K562 (cell line): ENCODE measurements around the gene DNAJC8. TPM values are rescaled to one million over a fixed set of nuclear protein-coding genes. Genes with fewer than 3 reads are reported as not detected.

ENCODE experiments used
- ATAC-seq: fragments of 200-7000 bp; cut with Tn5 transposase; 3 replicates; pipeline ENCODE4 v1.9.1; 2020; ENCODE audit warnings: moderate library complexity
- BruUV-seq: library from RNA; stranded (reverse); fragments of 400-500 nt; replicated peaks from 2 replicates; lab custom pipeline; 2021; lab: Mats Ljungman, UMichigan
- CTCF ChIA-PET: fragments of 300-600 bp; formaldehyde crosslinking; extraction: SDS; loops from one replicate; lab custom pipeline; 2021; ENCODE audit warnings: low intra/inter-chr PET ratio; lab: Yijun Ruan, JAX
- POLR2A ChIA-PET: fragments of 300-600, 350-650 bp; sonication (Branson Sonifier 250); formaldehyde crosslinking; extraction: SDS; loops from one replicate; lab custom pipeline; 2021; ENCODE audit warnings: antibody characterized with exemption, inconsistent platforms; lab: Yijun Ruan, JAX
- DNase-seq, 4 experiments: peaks; one replicate each; pipeline versions ENCODE4 v3.0.0 to v3.0.0-alpha.2; 2011 to 2018; ENCODE audit warnings: low spot score in 3 of 4, mixed read lengths in 3 of 4; ENCODE audit errors: extremely low read depth in 1 of 4
- FAIRE-seq: peaks from 2 replicates; lab custom pipeline; 2011; peaks lifted over from hg19 to GRCh38; lab: Jason Lieb, UNC
- H2AFZ ChIP-seq: 2 replicates; pipeline ENCODE4 v1.6.0; 2011; ENCODE audit warnings: low read depth, low read length, control low read depth, inconsistent platforms
- H3K27ac ChIP-seq: fragments of 200-600 bp; 3 replicates; pipeline ENCODE4 v1.8.0; 2011; ENCODE audit warnings: low read depth, mild to moderate bottlenecking, control low read depth, inconsistent platforms, low read length, moderate library complexity, mixed read lengths; ENCODE audit errors: extremely low read depth
- H3K27me3 ChIP-seq, 2 experiments: fragments of 300-600 bp in 1 of 2; 2 replicates in 1 of 2; 3 replicates in 1 of 2; pipeline versions ENCODE4 v1.6.0 to v1.8.0; 2011; ENCODE audit warnings: inconsistent platforms in 2 of 2, low read length in 2 of 2, mild to moderate bottlenecking in 1 of 2, mixed read lengths in 1 of 2, moderate library complexity in 1 of 2; ENCODE audit not compliant: control insufficient read depth in 2 of 2, insufficient read depth in 2 of 2
- H3K36me3 ChIP-seq: fragments of 300-600 bp; 3 replicates; pipeline ENCODE4 v1.8.0; 2011; ENCODE audit warnings: mild to moderate bottlenecking, low read length, inconsistent platforms; ENCODE audit not compliant: control insufficient read depth, insufficient read depth
- H3K4me1 ChIP-seq, 2 experiments: fragments of 200-600 bp in 1 of 2; replicated peaks in 1 of 2; 2 replicates in 1 of 2; 3 replicates in 1 of 2; pipeline versions ENCODE4 v1.5.1 to v1.8.0; 2011; ENCODE audit warnings: inconsistent platforms in 2 of 2, low read length in 2 of 2, mild to moderate bottlenecking in 1 of 2, mixed read lengths in 1 of 2, moderate library complexity in 1 of 2; ENCODE audit not compliant: control insufficient read depth in 2 of 2, insufficient read depth in 2 of 2
- H3K4me2 ChIP-seq: 2 replicates; pipeline ENCODE4 v1.6.1; 2011; ENCODE audit warnings: low read length, control low read depth, inconsistent platforms, mixed read lengths; ENCODE audit not compliant: insufficient read depth
- H3K4me3 ChIP-seq: fragments of 200-600 bp; sonication (generic), shearing (Covaris generic); 2 replicates; pipeline ENCODE4 v1.5.1; 2016; ENCODE audit warnings: control low read depth, inconsistent platforms
- H3K79me2 ChIP-seq: fragments of 200-600 bp; 3 replicates; pipeline ENCODE4 v1.8.0; 2011; ENCODE audit warnings: low read length, inconsistent platforms; ENCODE audit not compliant: control insufficient read depth, insufficient read depth
- H3K9ac ChIP-seq, 2 experiments: 2 replicates each; pipeline versions ENCODE4 v1.6.0 to v1.6.1; 2011; ENCODE audit warnings: low read depth in 2 of 2, low read length in 2 of 2, control low read depth in 1 of 2, inconsistent platforms in 1 of 2, mild to moderate bottlenecking in 1 of 2, mixed read lengths in 1 of 2; ENCODE audit not compliant: insufficient read depth in 1 of 2
- H3K9me1 ChIP-seq: one replicate; pipeline ENCODE4 v1.6.0; 2011; ENCODE audit warnings: inconsistent platforms, mild to moderate bottlenecking, low read length, moderate library complexity; ENCODE audit not compliant: control insufficient read depth, insufficient read depth
- H3K9me3 ChIP-seq: replicated peaks from 2 replicates; pipeline ENCODE4 v1.5.1; 2011; ENCODE audit warnings: low read depth, low read length, inconsistent platforms; ENCODE audit not compliant: control insufficient read depth, insufficient read depth
- H4K20me1 ChIP-seq: replicated peaks from 2 replicates; pipeline ENCODE4 v1.6.1; 2011; ENCODE audit warnings: low read length, inconsistent platforms, mixed read lengths; ENCODE audit not compliant: control insufficient read depth, insufficient read depth
- ZNF121 ChIP-seq: sonication (generic); formaldehyde crosslinking; conservative IDR thresholded peaks from 2 replicates; pipeline ENCODE4 v1.8.0; 2022; ENCODE audit warnings: missing genetic modification reagents
- WGBS: fragments of 100-300 bp; shearing (Covaris generic); methylation state at CpG from one replicate; pipeline ENCODE4 v1.1.6; 2016; ENCODE audit warnings: low coverage, mixed read lengths; ENCODE audit not compliant: insufficient coverage; ENCODE audit errors: missing lambda C conversion rate; 5-methylcytosine and 5-hydroxymethylcytosine counted together
- in situ Hi-C: fragments of 300-500 bp; cut with MboI; formaldehyde crosslinking; loops from 4 replicates; pipeline ENCODE4 v1.15.0; 2018; ENCODE audit warnings: inconsistent platforms, mixed read lengths
- intact Hi-C: fragments of 100-400 bp; cut with micrococcal nuclease; formaldehyde crosslinking; loops from 2 replicates; pipeline ENCODE4 v1.14.2; 2022
- polyA plus RNA-seq, 8 experiments: library from polyadenylated mRNA; depleted of rRNA in 4 of 8; stranded (reverse) in 5 of 8; unstranded in 3 of 8; fragments of >200 nt; fragmentation: Nextera tagmentation in 2 of 8; fragmentation: Illumina TruSeq in 1 of 8; extraction: Ambion mirVana in 2 of 8; extraction: Trizol in 1 of 8; gene quantifications; 2 replicates each; pipeline versions ENCODE4 v1.2.1 to v1.2.3, GENCODE V29; 2011 to 2014; ENCODE audit warnings: inconsistent platforms in 1 of 8, missing spikeins in 1 of 8
- total RNA-seq, 7 experiments: library from RNA; depleted of rRNA in 6 of 7; stranded (reverse); fragments of >200 nt in 6 of 7; fragmentation: Illumina TruSeq in 2 of 7; extraction: Trizol in 2 of 7; gene quantifications; 2 replicates each; pipeline versions ENCODE4 v1.2.1 to v1.2.3, GENCODE V29; 2011 to 2021; ENCODE audit warnings: low replicate concordance in 1 of 7
- TF ChIP-seq, protein P1 (sequence below): fragments of 250-450 bp; sonication (Bioruptor Pico); IDR thresholded peaks from 2 replicates; pipeline ENCODE4 v1.8.0; 2021; ENCODE audit warnings: moderate library complexity, mild to moderate bottlenecking, inconsistent platforms

DNAJC8 gene
- total and polyA plus RNA-seq, 9 of the 15 experiments (the other 6 are each of a cell fraction or from before 2014, with no cell fraction given): 143 to 508 (median 209) TPM

- FAIRE-seq: peak; percentile 11
- CTCF ChIA-PET: no interaction called here
- H3K4me1 ChIP-seq: peaks cover 5 to 12% of the 10 kb centered on the region in 2 experiments
Measured at GRCh38 chr1:28178690-28179485, 53.9 kb downstream of the DNAJC8 start.

More at GRCh38 chr1:28178690-28179485, 53.9 kb downstream of the DNAJC8 start:
- DNase-seq: no peak
- Histone ChIP-seq H3K9me3 (no peaks in the 10 kb centered on the region), H3K4me3 (no peak overlapping the region), H3K36me3 (no peaks in the 10 kb centered on the region), H3K4me2 (no peak overlapping the region), H3K9me1 (no peaks in the 10 kb centered on the region), H3K9ac (peak overlapping the region in 1 of 2 experiments; percentile 14; a peak in 2 of 4 replicates), H3K27me3 (peaks cover 0 to 4% of the 10 kb centered on the region in 2 experiments; a peak in 2 of 5 replicates), H3K27ac (no peak overlapping the region), H2AFZ (no peak overlapping the region), H3K79me2 (no peaks in the 10 kb centered on the region), H4K20me1 (no peaks in the 10 kb centered on the region)
- no peak for ATAC-seq
- TF ChIP-seq, protein P1, sequence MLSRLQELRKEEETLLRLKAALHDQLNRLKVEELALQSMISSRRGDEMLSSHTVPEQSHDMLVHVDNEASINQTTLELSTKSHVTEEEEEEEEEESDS (CRISPR knock-in tag): no peak
- peak; percentile 36; the same call in 1 of the 2 replicates for TF ChIP-seq ZNF121
- intact Hi-C loops: loop anchor here (2.0 kb wide), 1 partner anchor 42 kb away; no protein-coding TSS in a partner anchor
- POLR2A ChIA-PET: interaction anchor here (1.2 kb wide), 1 partner anchor 12 kb away, joined by 4 read pairs; no protein-coding TSS in a partner anchor
- no TSS peak for BruUV-seq
- in situ Hi-C loops: no loop called here
- WGBS: 54% methylated on average over 15 of the region's 15 CpGs
